Measurements from ENCODE around the gene GGN.

The GGN gene

GRCh38 chr19:38337360-38337653 is 50.5 kb downstream of the GGN start:
- H3K27ac ChIP-seq: no peak overlapping the region
- no peak for DNase-seq

DNA sequence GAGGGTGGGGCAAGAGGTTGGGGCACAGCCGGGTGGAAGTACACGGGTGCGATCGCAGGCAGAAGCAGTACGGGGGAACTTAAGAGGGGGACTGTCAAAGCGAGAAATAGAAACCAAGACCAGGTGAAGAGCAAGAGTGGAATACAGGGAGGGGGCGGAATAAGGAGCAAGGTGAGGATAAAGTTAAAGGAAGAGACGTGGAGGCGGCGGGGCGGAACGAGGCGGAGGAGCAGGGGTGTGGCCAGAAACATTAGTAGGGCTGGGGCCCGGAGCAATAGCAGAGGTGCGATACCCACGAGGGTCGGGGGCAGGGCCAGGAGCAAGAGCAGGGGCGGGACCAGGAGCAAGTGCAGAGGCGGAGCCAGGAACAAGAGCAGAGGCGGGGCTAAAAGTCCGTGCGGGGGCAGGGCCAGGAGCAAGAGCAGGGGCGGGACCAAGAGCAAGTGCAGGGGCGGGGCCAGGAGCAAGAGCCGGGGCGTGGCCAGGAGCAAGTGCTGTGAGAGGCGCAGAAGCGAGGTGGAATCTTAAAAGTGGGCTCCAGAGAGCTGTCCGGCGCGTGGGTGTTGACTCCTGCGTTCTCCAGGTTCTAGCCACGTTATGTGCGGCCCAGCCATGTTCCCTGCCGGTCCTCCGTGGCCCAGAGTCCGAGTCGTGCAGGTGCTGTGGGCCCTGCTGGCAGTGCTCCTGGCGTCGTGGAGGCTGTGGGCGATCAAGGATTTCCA is 51.0 kb downstream of the GGN start:
- TF ChIP-seq, protein P1, sequence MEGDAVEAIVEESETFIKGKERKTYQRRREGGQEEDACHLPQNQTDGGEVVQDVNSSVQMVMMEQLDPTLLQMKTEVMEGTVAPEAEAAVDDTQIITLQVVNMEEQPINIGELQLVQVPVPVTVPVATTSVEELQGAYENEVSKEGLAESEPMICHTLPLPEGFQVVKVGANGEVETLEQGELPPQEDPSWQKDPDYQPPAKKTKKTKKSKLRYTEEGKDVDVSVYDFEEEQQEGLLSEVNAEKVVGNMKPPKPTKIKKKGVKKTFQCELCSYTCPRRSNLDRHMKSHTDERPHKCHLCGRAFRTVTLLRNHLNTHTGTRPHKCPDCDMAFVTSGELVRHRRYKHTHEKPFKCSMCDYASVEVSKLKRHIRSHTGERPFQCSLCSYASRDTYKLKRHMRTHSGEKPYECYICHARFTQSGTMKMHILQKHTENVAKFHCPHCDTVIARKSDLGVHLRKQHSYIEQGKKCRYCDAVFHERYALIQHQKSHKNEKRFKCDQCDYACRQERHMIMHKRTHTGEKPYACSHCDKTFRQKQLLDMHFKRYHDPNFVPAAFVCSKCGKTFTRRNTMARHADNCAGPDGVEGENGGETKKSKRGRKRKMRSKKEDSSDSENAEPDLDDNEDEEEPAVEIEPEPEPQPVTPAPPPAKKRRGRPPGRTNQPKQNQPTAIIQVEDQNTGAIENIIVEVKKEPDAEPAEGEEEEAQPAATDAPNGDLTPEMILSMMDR (IDR thresholded peaks at IDR 0.05; ENCODE audit: low read depth, low read length, missing control alignments): no peak
- in situ Hi-C loops (cut with HindIII; ENCODE audit: low pct_ligation_motif_present, low sequenced_read_pairs): no loop called here
- peak overlapping the region; percentile 83 for H3K4me3 ChIP-seq (ENCODE audit: low read depth, low read length)
- peak; percentile 91 for DNase-seq
- no peaks in the 10 kb centered on the region for H3K27me3 ChIP-seq (replicated peaks)
- H3K27ac ChIP-seq: peak overlapping the region; percentile 35
- no peaks in the 10 kb centered on the region for H3K36me3 ChIP-seq (replicated peaks)

More at GRCh38 chr19:38337360-38337653, 50.5 kb downstream of the GGN start:
- in situ Hi-C loops (cut with HindIII; ENCODE audit: low pct_ligation_motif_present, low sequenced_read_pairs): no loop called here
- Histone ChIP-seq H3K36me3 (replicated peaks) (no peaks in the 10 kb centered on the region), H3K27me3 (replicated peaks) (no peaks in the 10 kb centered on the region), H3K4me3 (ENCODE audit: low read depth, low read length) (peak overlapping the region; percentile 83)
- TF ChIP-seq, protein P1 (IDR thresholded peaks at IDR 0.05; ENCODE audit: low read depth, low read length, missing control alignments): no peak

DNA sequence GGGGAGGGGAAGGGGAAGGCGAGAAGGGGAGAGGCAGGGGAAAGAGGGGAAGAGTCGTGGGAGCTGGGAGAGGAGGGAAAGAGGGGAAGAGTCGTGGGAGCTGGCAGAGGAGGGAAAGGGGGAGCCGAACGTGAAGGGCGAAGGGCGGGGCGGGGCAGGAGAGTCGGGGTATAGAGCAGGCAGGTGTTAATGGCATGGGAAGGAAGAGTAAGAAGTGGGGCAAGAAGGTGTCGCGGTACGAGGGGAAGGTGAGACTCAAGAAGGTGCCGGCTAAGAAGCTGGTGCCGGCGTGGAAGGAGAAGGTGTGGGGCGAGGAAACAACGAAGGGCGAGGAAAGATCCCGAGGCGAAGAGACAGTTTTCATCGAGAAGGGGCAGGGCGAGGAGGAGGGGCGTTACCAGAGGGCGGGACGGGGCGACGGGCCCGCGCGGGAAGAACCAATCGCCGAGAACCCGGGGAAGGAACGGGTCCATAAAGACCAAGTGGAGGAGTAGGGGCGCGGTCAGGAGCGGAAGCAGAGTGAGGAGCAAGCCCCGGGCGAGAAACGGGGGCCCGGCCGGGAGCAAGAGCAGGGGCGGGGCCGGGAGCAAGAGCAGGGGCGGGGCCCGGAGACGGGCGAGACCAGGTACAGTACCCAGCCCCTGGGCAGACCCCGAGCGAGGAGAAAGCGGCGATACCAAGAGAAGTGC is 51.7 kb downstream of the GGN start:
- peak overlapping the region; percentile 83 for H3K4me3 ChIP-seq (ENCODE audit: low read depth, low read length)
- H3K36me3 ChIP-seq (replicated peaks): no peaks in the 10 kb centered on the region
- in situ Hi-C loops (cut with HindIII; ENCODE audit: low pct_ligation_motif_present, low sequenced_read_pairs): no loop called here
- H3K27me3 ChIP-seq (replicated peaks): no peaks in the 10 kb centered on the region
- TF ChIP-seq, protein P1 (IDR thresholded peaks at IDR 0.05; ENCODE audit: low read depth, low read length, missing control alignments): no peak
- peak overlapping the region; percentile 73 for H3K27ac ChIP-seq
- peak; percentile 93 for DNase-seq
